ENCODE data around the gene PKD1L1.
A peak's percentile ranks its signal among the peaks of the same experiment; 100 is the strongest.

Gene PKD1L1

DNA sequence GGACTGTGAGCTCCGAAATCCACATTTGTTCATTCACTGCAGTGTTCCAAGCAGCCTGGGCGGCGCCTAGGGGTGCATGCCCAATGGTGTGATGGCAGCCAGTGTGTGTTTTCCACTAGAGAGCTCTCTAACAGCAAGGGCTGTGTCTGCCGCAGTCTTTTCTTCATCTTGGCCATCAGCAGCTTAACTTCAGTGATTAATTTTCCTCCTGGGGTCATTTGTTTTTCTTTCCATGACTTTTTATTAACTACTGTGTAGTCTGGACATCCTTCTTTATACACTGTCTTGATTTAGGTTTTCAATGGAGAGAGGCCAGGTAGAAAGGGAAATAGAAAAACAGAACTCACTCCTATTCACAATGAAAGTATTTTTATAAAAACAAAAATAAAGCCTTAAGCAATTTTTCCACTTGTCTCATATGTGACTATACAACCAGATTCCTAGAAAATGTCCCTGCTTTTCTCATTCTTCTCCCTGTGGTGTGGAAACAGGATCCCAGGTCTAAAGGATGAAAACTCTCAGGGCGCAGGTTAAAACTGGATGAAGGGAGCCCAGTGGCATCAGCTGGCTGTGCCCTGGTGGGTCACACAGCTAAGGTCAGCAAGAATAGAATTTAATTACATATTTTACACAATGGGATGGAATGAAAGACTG lies 176.8 kb downstream of the PKD1L1 start:
- no peaks in the 10 kb centered on the region for H3K36me3 ChIP-seq (ENCODE audit: control insufficient read depth, insufficient read depth, low read length, severe bottlenecking)
- peak; percentile 52 for DNase-seq (ENCODE audit: low read depth)
- peak overlapping the region; percentile 20 for H3K9ac ChIP-seq (ENCODE audit: low read length)
- peaks cover 14% of the 10 kb centered on the region for H3K4me1 ChIP-seq (ENCODE audit: control insufficient read depth, insufficient read depth, low read length)
- no peak overlapping the region for H3K4me3 ChIP-seq (ENCODE audit: low read length)
- H3K27me3 ChIP-seq (replicated peaks; ENCODE audit: control insufficient read depth, insufficient read depth, low read length), result peaks cover 18% of the 10 kb centered on the region
- H3K9me3 ChIP-seq (ENCODE audit: control insufficient read depth, low read length), result no peaks in the 10 kb centered on the region

DNA sequence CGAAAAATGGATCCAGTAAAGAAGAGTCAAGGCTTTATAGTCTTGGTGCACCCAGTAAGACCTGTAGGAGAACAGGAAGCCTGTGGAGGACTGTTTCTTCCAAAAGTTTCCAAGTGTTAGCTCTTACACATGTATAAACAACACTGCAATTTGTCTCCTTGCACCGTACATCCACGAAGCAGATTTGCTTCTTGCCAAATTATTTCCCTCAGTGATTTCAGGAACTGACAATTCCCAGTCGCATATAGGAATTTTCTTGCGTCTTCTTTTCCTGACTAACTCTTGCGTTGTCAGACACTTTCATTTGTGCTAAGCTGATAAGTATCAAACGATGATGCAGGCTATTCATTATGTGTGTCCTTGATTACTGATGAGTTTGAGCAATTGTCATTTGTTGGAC lies 182.1 kb downstream of the PKD1L1 start:
- Histone ChIP-seq H3K9me3 (ENCODE audit: control insufficient read depth, low read length) (no peaks in the 10 kb centered on the region), H3K4me3 (ENCODE audit: low read length) (no peak overlapping the region), H3K9ac (ENCODE audit: low read length) (no peak overlapping the region), H3K4me1 (ENCODE audit: control insufficient read depth, insufficient read depth, low read length) (peaks cover 25% of the 10 kb centered on the region), H3K27me3 (replicated peaks; ENCODE audit: control insufficient read depth, insufficient read depth, low read length) (peaks cover 3% of the 10 kb centered on the region), H3K36me3 (ENCODE audit: control insufficient read depth, insufficient read depth, low read length, severe bottlenecking) (no peaks in the 10 kb centered on the region)
- no peak for DNase-seq (ENCODE audit: low read depth)

DNA sequence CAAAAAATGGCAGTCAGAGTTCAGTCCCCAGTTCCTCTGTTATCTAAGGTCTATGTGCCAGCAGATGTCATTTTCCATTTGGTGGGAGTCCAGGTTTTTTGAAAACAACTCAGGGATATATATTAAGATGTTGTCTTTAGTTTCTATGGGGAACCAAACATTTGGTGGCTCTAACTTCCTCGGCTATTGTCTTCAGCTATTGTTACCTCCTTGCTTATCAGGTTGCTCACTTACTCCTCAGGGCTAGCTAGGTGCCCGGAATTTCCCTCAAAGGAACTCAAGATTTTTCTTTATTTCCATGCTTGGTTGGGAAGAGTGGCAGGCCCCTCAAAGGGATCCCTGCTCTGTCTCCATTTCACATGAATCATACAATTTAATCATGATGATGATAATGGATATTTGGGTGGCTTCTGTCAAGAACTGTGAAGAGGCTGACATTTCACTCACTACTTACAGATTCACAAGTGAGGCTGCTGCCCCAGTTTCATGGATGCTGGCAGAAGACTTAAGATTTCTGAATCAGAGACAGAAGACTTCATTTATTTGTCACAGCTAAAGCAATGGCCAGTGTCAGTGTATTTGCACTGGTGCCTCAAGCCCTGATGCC lies 182.8 kb downstream of the PKD1L1 start:
- peaks cover 22% of the 10 kb centered on the region for H3K4me1 ChIP-seq (ENCODE audit: control insufficient read depth, insufficient read depth, low read length)
- H3K4me3 ChIP-seq (ENCODE audit: low read length), result no peak overlapping the region
- H3K9me3 ChIP-seq (ENCODE audit: control insufficient read depth, low read length), result no peaks in the 10 kb centered on the region
- H3K9ac ChIP-seq (ENCODE audit: low read length), result no peak overlapping the region
- DNase-seq (ENCODE audit: low read depth), result no peak
- peaks cover 3% of the 10 kb centered on the region for H3K27me3 ChIP-seq (replicated peaks; ENCODE audit: control insufficient read depth, insufficient read depth, low read length)
- no peaks in the 10 kb centered on the region for H3K36me3 ChIP-seq (ENCODE audit: control insufficient read depth, insufficient read depth, low read length, severe bottlenecking)

DNA sequence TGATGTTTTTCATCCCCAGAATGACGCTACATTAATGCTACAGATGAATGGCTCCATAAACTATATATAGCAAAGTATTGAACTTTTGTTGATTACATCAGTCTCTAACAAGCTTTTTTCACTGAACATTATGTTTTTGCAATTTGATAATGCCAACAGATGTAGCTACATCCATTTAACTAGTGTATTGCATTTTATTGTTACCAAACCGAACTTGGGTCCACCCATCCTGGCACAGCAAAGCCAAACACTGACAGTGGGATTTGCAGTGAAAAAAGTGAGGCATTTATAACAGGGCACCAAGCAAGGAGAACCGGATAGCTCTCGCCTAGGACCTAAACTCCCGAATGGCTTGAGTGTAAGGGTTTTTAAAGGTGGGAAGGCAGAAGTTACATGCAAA lies 183.5 kb downstream of the PKD1L1 start:
- DNase-seq (ENCODE audit: low read depth), result peak; percentile 44
- Histone ChIP-seq H3K9me3 (ENCODE audit: control insufficient read depth, low read length) (no peaks in the 10 kb centered on the region), H3K4me1 (ENCODE audit: control insufficient read depth, insufficient read depth, low read length) (peaks cover 22% of the 10 kb centered on the region)

DNA sequence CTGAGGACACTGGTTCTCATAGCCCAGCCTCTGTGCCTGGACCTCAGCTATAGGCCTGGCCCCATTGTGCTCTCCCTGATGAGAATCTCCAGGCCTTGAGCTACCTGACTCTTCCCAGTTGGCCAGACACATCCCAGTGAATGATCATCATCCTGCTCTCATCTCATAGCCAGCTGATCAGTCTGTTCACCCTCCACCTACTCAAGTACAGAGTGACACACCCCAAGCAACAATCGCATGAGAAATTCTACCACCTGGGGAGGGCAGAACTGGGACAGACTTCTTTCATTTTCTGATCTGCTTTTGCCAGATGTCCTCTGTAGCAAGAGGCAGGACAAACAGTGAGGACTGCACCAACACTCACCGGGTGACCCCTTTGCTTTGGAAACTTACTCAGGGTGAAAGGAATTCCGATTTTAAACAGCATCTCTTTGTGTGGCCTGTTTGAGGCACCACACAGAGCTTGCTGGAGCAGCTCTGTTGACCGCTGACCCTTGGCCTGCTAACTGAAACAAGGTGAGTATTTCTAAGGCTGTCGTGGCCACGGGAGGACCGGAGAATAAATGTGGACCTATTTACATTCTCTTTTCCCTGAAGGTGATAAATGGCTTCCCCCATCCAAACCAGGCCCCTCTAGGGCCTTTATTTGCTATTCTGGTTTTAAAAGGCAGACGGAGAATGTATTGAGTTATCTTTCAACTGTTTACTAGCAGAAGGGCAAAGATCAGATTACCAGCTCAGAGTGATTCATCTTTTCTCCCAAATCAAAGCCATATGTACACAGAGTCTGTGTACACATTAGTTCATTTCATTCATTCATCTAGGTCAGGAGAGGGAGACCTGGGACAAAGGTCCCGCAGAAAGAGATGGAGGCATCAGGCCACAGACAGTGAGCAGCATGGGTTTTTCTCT lies 184.9 kb downstream of the PKD1L1 start:
- no peaks in the 10 kb centered on the region for H3K36me3 ChIP-seq (ENCODE audit: control insufficient read depth, insufficient read depth, low read length, severe bottlenecking)
- DNase-seq (ENCODE audit: low read depth), result peak; percentile 89
- peaks cover 28% of the 10 kb centered on the region for H3K4me1 ChIP-seq (ENCODE audit: control insufficient read depth, insufficient read depth, low read length)

More for the DNA sequence above, 183.5 kb downstream of the PKD1L1 start:
- H3K36me3 ChIP-seq (ENCODE audit: control insufficient read depth, insufficient read depth, low read length, severe bottlenecking), result no peaks in the 10 kb centered on the region
- H3K27me3 ChIP-seq (replicated peaks; ENCODE audit: control insufficient read depth, insufficient read depth, low read length), result peaks cover 3% of the 10 kb centered on the region
- no peak overlapping the region for H3K4me3 ChIP-seq (ENCODE audit: low read length)
- H3K9ac ChIP-seq (ENCODE audit: low read length), result no peak overlapping the region

DNA sequence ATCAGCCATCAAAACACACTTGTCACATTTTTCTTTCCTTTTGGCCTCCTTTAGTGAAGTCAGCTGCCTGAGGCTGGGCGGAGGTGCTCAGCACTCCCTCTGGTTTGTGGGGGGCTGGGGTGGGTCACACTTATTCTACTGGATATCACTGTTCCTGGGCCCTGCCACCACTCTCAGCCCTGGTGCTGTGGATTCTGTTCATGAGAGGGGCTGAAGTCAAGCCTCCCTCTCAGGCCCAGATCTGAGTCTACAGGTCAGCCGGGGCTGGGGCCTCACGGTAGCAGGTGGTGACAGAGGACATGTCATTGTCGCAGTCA lies 185.6 kb downstream of the PKD1L1 start:
- H3K27me3 ChIP-seq (replicated peaks; ENCODE audit: control insufficient read depth, insufficient read depth, low read length), result no peaks in the 10 kb centered on the region
- H3K4me3 ChIP-seq (ENCODE audit: low read length), result no peak overlapping the region
- no peak for DNase-seq (ENCODE audit: low read depth)

More for the DNA sequence above, 184.9 kb downstream of the PKD1L1 start:
- Histone ChIP-seq H3K4me3 (ENCODE audit: low read length) (no peak overlapping the region), H3K9ac (ENCODE audit: low read length) (peak overlapping the region; percentile 67), H3K27me3 (replicated peaks; ENCODE audit: control insufficient read depth, insufficient read depth, low read length) (no peaks in the 10 kb centered on the region), H3K9me3 (ENCODE audit: control insufficient read depth, low read length) (no peaks in the 10 kb centered on the region)

DNA sequence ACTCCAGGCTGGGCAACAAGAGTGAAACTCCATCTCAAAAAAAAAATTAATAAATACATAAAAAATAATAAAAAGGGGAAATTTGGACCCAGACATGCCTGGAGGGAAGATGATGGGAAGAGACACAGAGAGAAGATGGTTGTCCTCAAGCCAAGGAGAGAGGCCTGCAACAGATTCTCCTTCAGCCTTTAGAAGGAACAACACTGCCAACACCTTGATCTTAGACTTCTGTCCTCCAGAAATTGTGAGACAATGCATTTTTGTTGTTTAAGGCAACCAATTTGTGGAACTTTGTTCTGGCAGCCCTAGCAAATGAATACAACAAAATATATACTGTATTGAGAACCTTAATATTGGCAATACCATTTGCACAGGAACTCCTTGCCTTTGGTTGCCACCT lies 186.1 kb downstream of the PKD1L1 start:
- DNase-seq (ENCODE audit: low read depth), result no peak
- H3K4me1 ChIP-seq (ENCODE audit: control insufficient read depth, insufficient read depth, low read length), result peaks cover 37% of the 10 kb centered on the region
- no peak overlapping the region for H3K9ac ChIP-seq (ENCODE audit: low read length)
- H3K36me3 ChIP-seq (ENCODE audit: control insufficient read depth, insufficient read depth, low read length, severe bottlenecking), result no peaks in the 10 kb centered on the region
- no peak overlapping the region for H3K4me3 ChIP-seq (ENCODE audit: low read length)
- H3K27me3 ChIP-seq (replicated peaks; ENCODE audit: control insufficient read depth, insufficient read depth, low read length), result no peaks in the 10 kb centered on the region
- H3K9me3 ChIP-seq (ENCODE audit: control insufficient read depth, low read length), result no peaks in the 10 kb centered on the region

More for the DNA sequence above, 185.6 kb downstream of the PKD1L1 start:
- Histone ChIP-seq H3K9me3 (ENCODE audit: control insufficient read depth, low read length) (no peaks in the 10 kb centered on the region), H3K4me1 (ENCODE audit: control insufficient read depth, insufficient read depth, low read length) (peaks cover 32% of the 10 kb centered on the region), H3K9ac (ENCODE audit: low read length) (peak overlapping the region; percentile 67), H3K36me3 (ENCODE audit: control insufficient read depth, insufficient read depth, low read length, severe bottlenecking) (no peaks in the 10 kb centered on the region)

DNA sequence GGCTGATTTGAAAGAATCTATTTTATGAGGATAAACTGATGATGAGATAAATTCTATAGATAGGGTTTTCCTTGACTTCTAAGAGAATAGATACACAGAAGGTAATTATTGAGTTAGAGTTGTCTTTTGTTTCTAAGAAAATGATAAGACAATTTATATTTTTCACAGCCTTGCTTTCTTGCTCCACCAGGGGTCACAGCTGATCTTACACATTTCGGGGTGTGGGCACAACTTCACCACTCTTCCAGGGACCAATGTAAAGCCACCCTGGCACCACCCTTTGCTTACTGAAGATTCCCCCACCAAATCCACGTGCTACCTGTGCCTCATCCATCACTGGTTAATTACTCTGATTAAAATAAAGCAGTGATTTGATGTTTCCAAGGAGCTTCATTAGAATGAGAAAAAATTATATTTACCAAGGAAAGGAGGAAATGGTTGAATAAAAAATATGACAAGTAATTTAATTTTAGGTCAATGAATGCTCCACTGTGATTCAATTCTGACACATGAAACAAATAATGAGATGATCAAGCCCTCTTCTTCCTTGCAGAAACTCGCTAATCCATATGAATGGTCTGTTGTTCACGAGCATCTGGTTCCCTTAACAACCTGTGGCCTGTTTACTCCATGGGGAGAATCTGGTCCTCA lies 189.1 kb downstream of the PKD1L1 start:
- peak; percentile 61 for DNase-seq (ENCODE audit: low read depth)
- no peaks in the 10 kb centered on the region for H3K27me3 ChIP-seq (replicated peaks; ENCODE audit: control insufficient read depth, insufficient read depth, low read length)
- H3K4me1 ChIP-seq (ENCODE audit: control insufficient read depth, insufficient read depth, low read length), result peaks cover 33% of the 10 kb centered on the region
- H3K9me3 ChIP-seq (ENCODE audit: control insufficient read depth, low read length), result no peaks in the 10 kb centered on the region
- no peaks in the 10 kb centered on the region for H3K36me3 ChIP-seq (ENCODE audit: control insufficient read depth, insufficient read depth, low read length, severe bottlenecking)
- H3K9ac ChIP-seq (ENCODE audit: low read length), result peak overlapping the region; percentile 84
- H3K4me3 ChIP-seq (ENCODE audit: low read length), result no peak overlapping the region

DNA sequence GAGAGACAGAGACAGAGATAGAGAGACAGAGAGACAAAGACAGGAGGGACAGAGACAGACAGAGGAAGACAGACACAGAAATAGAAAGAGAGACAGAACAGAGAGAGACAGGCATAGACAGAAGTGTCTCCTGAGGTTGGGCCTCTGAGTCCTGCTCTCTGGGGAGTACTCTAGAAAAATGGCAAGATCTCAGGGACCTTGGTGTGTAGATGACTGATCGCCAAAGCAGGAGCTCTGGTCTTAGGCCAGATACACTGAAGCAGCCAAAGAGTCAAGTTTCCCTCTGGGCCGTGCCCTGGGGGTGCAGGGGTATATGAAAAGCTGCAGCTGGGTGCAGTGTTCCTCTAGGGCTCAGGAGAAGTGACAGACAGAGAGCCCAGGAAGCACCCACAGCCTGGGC lies 189.7 kb downstream of the PKD1L1 start:
- H3K9ac ChIP-seq (ENCODE audit: low read length), result peak overlapping the region; percentile 84
- H3K4me3 ChIP-seq (ENCODE audit: low read length), result peak overlapping the region; percentile 17
- H3K4me1 ChIP-seq (ENCODE audit: control insufficient read depth, insufficient read depth, low read length), result peaks cover 27% of the 10 kb centered on the region
- no peaks in the 10 kb centered on the region for H3K27me3 ChIP-seq (replicated peaks; ENCODE audit: control insufficient read depth, insufficient read depth, low read length)
- H3K36me3 ChIP-seq (ENCODE audit: control insufficient read depth, insufficient read depth, low read length, severe bottlenecking), result no peaks in the 10 kb centered on the region
- DNase-seq (ENCODE audit: low read depth), result peak; percentile 81
- H3K9me3 ChIP-seq (ENCODE audit: control insufficient read depth, low read length), result no peaks in the 10 kb centered on the region

DNA sequence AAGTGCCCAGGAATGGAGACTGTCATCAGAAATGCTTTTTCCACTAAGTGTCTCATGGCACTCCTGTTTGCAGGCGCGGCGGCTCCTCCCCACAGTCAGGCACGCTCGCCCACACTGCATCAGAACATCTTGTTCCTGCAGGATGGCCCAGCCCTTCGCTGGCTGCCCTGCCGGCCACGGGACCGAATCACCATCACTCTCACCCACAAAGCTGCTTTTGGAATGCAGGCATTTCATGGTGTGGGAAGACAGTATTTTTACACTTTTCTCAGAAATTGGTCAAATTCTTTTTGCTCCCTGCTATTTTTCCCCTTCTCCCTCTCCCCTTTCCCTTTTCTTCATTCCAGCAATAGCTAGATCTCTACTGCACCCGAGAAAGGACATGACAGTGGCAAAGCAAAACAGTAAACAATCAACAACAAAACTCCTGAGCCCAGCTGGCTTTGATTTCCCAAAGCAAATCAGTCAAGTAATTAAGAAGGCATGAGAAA lies 190.3 kb downstream of the PKD1L1 start:
- Histone ChIP-seq H3K27me3 (replicated peaks; ENCODE audit: control insufficient read depth, insufficient read depth, low read length) (no peaks in the 10 kb centered on the region), H3K36me3 (ENCODE audit: control insufficient read depth, insufficient read depth, low read length, severe bottlenecking) (no peaks in the 10 kb centered on the region), H3K4me1 (ENCODE audit: control insufficient read depth, insufficient read depth, low read length) (peaks cover 21% of the 10 kb centered on the region), H3K4me3 (ENCODE audit: low read length) (peak overlapping the region; percentile 17), H3K9me3 (ENCODE audit: control insufficient read depth, low read length) (no peaks in the 10 kb centered on the region), H3K9ac (ENCODE audit: low read length) (peak overlapping the region; percentile 84)
- peak; percentile 97 for DNase-seq (ENCODE audit: low read depth)

DNA sequence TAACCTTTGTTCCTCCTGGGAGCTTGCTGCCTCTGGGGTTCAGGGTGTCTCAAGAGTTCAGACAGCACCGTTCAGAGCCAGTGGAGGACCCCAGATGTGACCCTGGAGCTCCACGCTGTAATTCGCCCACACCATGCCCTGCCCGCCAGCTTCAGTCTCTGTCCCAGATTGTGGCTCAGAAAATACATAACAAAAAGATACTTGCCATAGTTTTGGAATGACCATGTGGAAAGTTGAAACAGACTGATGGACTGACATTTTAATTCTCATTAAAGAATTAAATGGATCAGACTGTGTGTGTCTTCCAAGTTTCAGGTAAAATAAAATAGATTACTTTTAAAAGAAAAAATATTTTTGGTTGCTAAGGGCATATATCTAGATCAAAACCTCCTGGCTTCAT lies 191.6 kb downstream of the PKD1L1 start:
- Histone ChIP-seq H3K27me3 (replicated peaks; ENCODE audit: control insufficient read depth, insufficient read depth, low read length) (no peaks in the 10 kb centered on the region), H3K9ac (ENCODE audit: low read length) (no peak overlapping the region), H3K36me3 (ENCODE audit: control insufficient read depth, insufficient read depth, low read length, severe bottlenecking) (no peaks in the 10 kb centered on the region), H3K4me1 (ENCODE audit: control insufficient read depth, insufficient read depth, low read length) (peaks cover 15% of the 10 kb centered on the region), H3K9me3 (ENCODE audit: control insufficient read depth, low read length) (no peaks in the 10 kb centered on the region), H3K4me3 (ENCODE audit: low read length) (no peak overlapping the region)
- peak; percentile 25 for DNase-seq (ENCODE audit: low read depth)
